Ishikawa (cell line): ENCODE measurements around the gene GPD2.

Experiments
- CEBPB ChIP-seq: IDR thresholded peaks from 2 replicates; pipeline ENCODE4 v1.6.1; 2012
- CREB1 ChIP-seq: IDR thresholded peaks from 2 replicates; pipeline ENCODE4 v1.6.1; 2012; ENCODE audit warnings: low read depth
- EGR1 ChIP-seq: IDR thresholded peaks from 2 replicates; pipeline ENCODE4 v1.6.1; 2012
- EP300 ChIP-seq: IDR thresholded peaks from 2 replicates; pipeline ENCODE4 v1.6.1; 2012; ENCODE audit warnings: borderline replicate concordance
- FOXM1 ChIP-seq: IDR thresholded peaks from 2 replicates; pipeline ENCODE4 v1.6.1; 2012; ENCODE audit warnings: low read depth, borderline replicate concordance
- MAX ChIP-seq: IDR thresholded peaks from 2 replicates; pipeline ENCODE4 v1.6.1; 2012
- NFIC ChIP-seq: IDR thresholded peaks from 2 replicates; pipeline ENCODE4 v1.6.1; 2012
- RAD21 ChIP-seq: IDR thresholded peaks from 2 replicates; pipeline ENCODE4 v1.6.1; 2012; ENCODE audit warnings: low read depth
- TAF1 ChIP-seq: IDR thresholded peaks from 2 replicates; pipeline ENCODE4 v1.6.1; 2012; ENCODE audit warnings: low read depth, mild to moderate bottlenecking
- TCF12 ChIP-seq: IDR thresholded peaks from 2 replicates; pipeline ENCODE4 v1.6.1; 2012; ENCODE audit warnings: low read depth
- TEAD4 ChIP-seq: IDR thresholded peaks from 2 replicates; pipeline ENCODE4 v1.6.1; 2012
- USF1 ChIP-seq: IDR thresholded peaks from 2 replicates; pipeline ENCODE4 v1.6.1; 2012
- YY1 ChIP-seq: IDR thresholded peaks from 2 replicates; pipeline ENCODE4 v1.6.1; 2012; ENCODE audit warnings: low read depth
- ZBTB7A ChIP-seq: IDR thresholded peaks from 2 replicates; pipeline ENCODE4 v1.6.1; 2012; ENCODE audit warnings: low read depth
- TF ChIP-seq, protein P1 (sequence below): IDR thresholded peaks from 2 replicates; pipeline ENCODE4 v1.6.1; 2012; ENCODE audit warnings: low read depth, mild to moderate bottlenecking

GPD2 gene

DNA sequence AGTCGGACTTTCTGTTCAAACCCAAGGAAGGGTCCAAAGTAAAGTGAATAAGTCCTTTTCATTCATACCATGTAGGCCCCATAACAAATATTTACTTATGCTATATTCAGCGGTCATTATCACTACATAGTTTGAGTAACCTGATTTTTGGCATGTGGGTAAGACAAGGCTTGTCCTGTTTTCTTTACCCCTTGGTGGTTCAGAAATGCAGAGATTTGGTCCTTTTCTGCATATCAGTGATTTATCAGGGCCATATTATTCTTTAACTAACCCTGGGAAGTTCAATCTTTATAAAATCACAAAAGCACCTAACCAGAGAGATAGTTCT, 157.4 kb downstream of the GPD2 start:
- TF ChIP-seq TCF12 (no peak), ZBTB7A (no peak), USF1 (no peak), CREB1 (no peak), TEAD4 (no peak), TAF1 (no peak), FOXM1 (no peak), CEBPB (no peak), EP300 (no peak), EGR1 (no peak), NFIC (no peak), RAD21 (no peak), YY1 (no peak), MAX (no peak)
- TF ChIP-seq, protein P1, sequence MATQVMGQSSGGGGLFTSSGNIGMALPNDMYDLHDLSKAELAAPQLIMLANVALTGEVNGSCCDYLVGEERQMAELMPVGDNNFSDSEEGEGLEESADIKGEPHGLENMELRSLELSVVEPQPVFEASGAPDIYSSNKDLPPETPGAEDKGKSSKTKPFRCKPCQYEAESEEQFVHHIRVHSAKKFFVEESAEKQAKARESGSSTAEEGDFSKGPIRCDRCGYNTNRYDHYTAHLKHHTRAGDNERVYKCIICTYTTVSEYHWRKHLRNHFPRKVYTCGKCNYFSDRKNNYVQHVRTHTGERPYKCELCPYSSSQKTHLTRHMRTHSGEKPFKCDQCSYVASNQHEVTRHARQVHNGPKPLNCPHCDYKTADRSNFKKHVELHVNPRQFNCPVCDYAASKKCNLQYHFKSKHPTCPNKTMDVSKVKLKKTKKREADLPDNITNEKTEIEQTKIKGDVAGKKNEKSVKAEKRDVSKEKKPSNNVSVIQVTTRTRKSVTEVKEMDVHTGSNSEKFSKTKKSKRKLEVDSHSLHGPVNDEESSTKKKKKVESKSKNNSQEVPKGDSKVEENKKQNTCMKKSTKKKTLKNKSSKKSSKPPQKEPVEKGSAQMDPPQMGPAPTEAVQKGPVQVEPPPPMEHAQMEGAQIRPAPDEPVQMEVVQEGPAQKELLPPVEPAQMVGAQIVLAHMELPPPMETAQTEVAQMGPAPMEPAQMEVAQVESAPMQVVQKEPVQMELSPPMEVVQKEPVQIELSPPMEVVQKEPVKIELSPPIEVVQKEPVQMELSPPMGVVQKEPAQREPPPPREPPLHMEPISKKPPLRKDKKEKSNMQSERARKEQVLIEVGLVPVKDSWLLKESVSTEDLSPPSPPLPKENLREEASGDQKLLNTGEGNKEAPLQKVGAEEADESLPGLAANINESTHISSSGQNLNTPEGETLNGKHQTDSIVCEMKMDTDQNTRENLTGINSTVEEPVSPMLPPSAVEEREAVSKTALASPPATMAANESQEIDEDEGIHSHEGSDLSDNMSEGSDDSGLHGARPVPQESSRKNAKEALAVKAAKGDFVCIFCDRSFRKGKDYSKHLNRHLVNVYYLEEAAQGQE = no peak

- TF ChIP-seq USF1 (no peak), TEAD4 (no peak), TAF1 (no peak), CEBPB (no peak), EGR1 (no peak), RAD21 (no peak), TCF12 (no peak), NFIC (no peak), CREB1 (no peak), EP300 (no peak)
- TF ChIP-seq, protein P1 = no peak
Measured at GRCh38 chr2:156598563-156598962, 162.4 kb downstream of the GPD2 start.

GRCh38 chr2:156600196-156600595, 164.0 kb downstream of the GPD2 start:
- TF ChIP-seq CREB1 (no peak), EGR1 (no peak), FOXM1 (no peak), EP300 (no peak), MAX (no peak), CEBPB (no peak), RAD21 (no peak), TEAD4 (no peak), TCF12 (no peak), TAF1 (no peak), ZBTB7A (no peak), YY1 (no peak), USF1 (no peak), NFIC (no peak)

GRCh38 chr2:156601855-156602551, 165.8 kb downstream of the GPD2 start:
- TF ChIP-seq NFIC = no peak
- no peak for TF ChIP-seq TAF1
- no peak for TF ChIP-seq USF1
- no peak for TF ChIP-seq TCF12
- no peak for TF ChIP-seq YY1
- no peak for TF ChIP-seq ZBTB7A
- no peak for TF ChIP-seq RAD21
- TF ChIP-seq CREB1 = no peak
- no peak for TF ChIP-seq FOXM1
- TF ChIP-seq TEAD4 = no peak
- TF ChIP-seq MAX = no peak
- TF ChIP-seq CEBPB = no peak
- TF ChIP-seq, protein P1 = no peak
- no peak for TF ChIP-seq EP300
